Measurements from ENCODE around the gene LGMN. TPM values are rescaled to one million over a fixed set of nuclear protein-coding genes. Genes with fewer than 3 reads are reported as not detected.
A peak's percentile ranks its signal among the peaks of the same experiment; 100 is the strongest.

The LGMN gene
- 100 to 1,000 TPM; 247 to 251 TPM for total RNA-seq
- polyA plus RNA-seq (ENCODE audit: insufficient read length in 6 of 6): 100 to 1,000 TPM in 1 of 6 donors, 10 to 100 TPM in 5; 75.4 to 112 (median 93.3) TPM
- long read RNA-seq, donor 1, transcript LGMN-201 (14 exons, 2,055 nt): major isoform, 21 of 66 reads
- long read RNA-seq, donor 1, partial matches to known transcripts: 31 of 66 reads
- long read RNA-seq, donor 1, other reads (novel, unspliced or antisense): 6 of 66 reads
- long read RNA-seq, donor 2, transcript LGMN-201 (14 exons, 2,055 nt): major isoform, 15 of 22 reads
- long read RNA-seq, donor 2, partial matches to known transcripts: 0 of 22 reads
- long read RNA-seq, donor 2, other reads (novel, unspliced or antisense): 0 of 22 reads
- long read RNA-seq, donor 3, transcript LGMN-201 (14 exons, 2,055 nt): major isoform, 12 of 15 reads
- long read RNA-seq, donor 3, partial matches to known transcripts: 0 of 15 reads
- long read RNA-seq, donor 3, other reads (novel, unspliced or antisense): 0 of 15 reads
- long read RNA-seq, donor 4, transcript LGMN-216 (13 exons, 1,797 nt): minor isoform, 12 of 183 reads
- long read RNA-seq, donor 4, transcript LGMN-211 (12 exons, 1,728 nt): minor isoform, 7 of 183 reads
- long read RNA-seq, donor 4, transcript LGMN-201 (14 exons, 2,055 nt): major isoform, 152 of 183 reads
- long read RNA-seq, donor 4, partial matches to known transcripts: 2 of 183 reads
- long read RNA-seq, donor 4, other reads (novel, unspliced or antisense): 6 of 183 reads
- long read RNA-seq, donor 5, transcript LGMN-201 (14 exons, 2,055 nt): major isoform, 17 of 23 reads
- long read RNA-seq, donor 5, partial matches to known transcripts: 0 of 23 reads
- long read RNA-seq, donor 5, other reads (novel, unspliced or antisense): 0 of 23 reads
- long read RNA-seq, donor 6, transcript LGMN-201 (14 exons, 2,055 nt): major isoform, 6 of 8 reads
- long read RNA-seq, donor 6, partial matches to known transcripts: 0 of 8 reads
- long read RNA-seq, donor 6, other reads (novel, unspliced or antisense): 0 of 8 reads
- long read RNA-seq, donor 7, transcript LGMN-201 (14 exons, 2,055 nt): major isoform, 6 of 7 reads
- long read RNA-seq, donor 7, partial matches to known transcripts: 0 of 7 reads
- long read RNA-seq, donor 7, other reads (novel, unspliced or antisense): 0 of 7 reads
- long read RNA-seq, donor 8, transcript LGMN-201 (14 exons, 2,055 nt): major isoform, 10 of 13 reads
- long read RNA-seq, donor 8, partial matches to known transcripts: 0 of 13 reads
- long read RNA-seq, donor 8, other reads (novel, unspliced or antisense): 0 of 13 reads
- long read RNA-seq, donor 9: 0 reads
- long read RNA-seq, donor 10, transcript LGMN-216 (13 exons, 1,797 nt): minor isoform, 7 of 231 reads
- long read RNA-seq, donor 10, transcript LGMN-211 (12 exons, 1,728 nt): minor isoform, 7 of 231 reads
- long read RNA-seq, donor 10, transcript LGMN-201 (14 exons, 2,055 nt): major isoform, 192 of 231 reads
- long read RNA-seq, donor 10, partial matches to known transcripts: 9 of 231 reads
- long read RNA-seq, donor 10, other reads (novel, unspliced or antisense): 11 of 231 reads
- long read RNA-seq, donor 11: 0 reads
- long read RNA-seq, donor 12, transcript LGMN-201 (14 exons, 2,055 nt): major isoform, 8 of 10 reads
- long read RNA-seq, donor 12, partial matches to known transcripts: 0 of 10 reads
- long read RNA-seq, donor 12, other reads (novel, unspliced or antisense): 0 of 10 reads

DNA sequence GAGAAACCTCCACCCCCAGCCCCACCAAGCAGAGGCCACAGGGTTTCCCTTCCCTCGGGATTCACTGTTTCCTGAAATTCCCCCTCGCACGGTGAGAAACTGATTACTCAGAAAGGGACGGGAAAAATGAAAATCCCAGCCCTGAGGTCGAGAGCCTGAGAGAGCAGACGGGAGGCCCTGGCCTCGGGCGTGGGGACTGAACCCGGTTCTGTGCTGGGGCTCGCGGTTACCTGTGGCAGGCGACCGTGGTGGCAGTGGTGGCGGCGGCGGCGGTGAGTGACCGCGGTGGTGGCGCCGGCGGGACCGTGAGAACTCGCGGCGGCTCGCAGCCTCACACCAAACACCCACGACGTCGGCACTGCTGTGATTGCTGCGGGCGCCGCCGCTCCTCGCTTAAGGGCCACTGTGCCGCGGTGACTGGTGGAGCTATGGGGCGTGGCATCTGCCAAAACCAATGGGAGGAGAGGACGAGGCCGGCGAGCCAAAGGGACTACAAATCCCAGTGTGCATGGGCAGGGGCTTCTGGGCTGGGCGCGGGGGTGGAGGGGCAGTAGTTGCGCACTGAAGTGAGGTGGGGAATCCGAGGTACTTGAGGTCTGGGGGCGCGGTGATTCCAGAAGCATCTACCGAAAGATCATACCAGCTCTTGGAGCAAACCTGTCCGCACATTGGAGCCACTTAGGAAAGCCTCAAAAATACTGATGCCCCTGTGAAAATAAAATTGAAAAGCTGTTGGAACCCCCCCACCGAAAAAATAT, at the start of gene LGMN:
Gene LGMN (minus strand): TSS at position 369 of the 758 bp plus-strand sequence. CDS start 15,841 bp downstream, outside the sequence.
- peak within 1 kb of the TSS; percentile 81 to 82 for H3K27ac ChIP-seq
- DNase-seq (peak; percentile 88 to 96 (median 95)), ATAC-seq (peak; percentile 98)
- H3K4me1 ChIP-seq: peaks cover 6 to 28% of the 10 kb centered on the region in 2 donors
- peak within 1 kb of the TSS; percentile 66 to 67 for H3K4me3 ChIP-seq
- peaks cover 0 to 1% of the 10 kb centered on the region in 2 donors for H3K36me3 ChIP-seq
- no peaks in the 10 kb centered on the region for H3K9me3 ChIP-seq
- intact Hi-C loops (cut with DNase I): no loop called here
- TF ChIP-seq CTCF (IDR thresholded peaks at IDR 0.05): no peak
- peaks cover 0 to 45% of the 10 kb centered on the region in 2 donors for H3K27me3 ChIP-seq

- peaks cover 0 to 5% of the 10 kb centered on the region in 2 donors for H3K9me3 ChIP-seq
- DNase-seq: no peak
- intact Hi-C loops (cut with DNase I): no loop called here
- H3K4me3 ChIP-seq: peak overlapping the region; percentile 63 to 86
- no peak for ATAC-seq
- H3K36me3 ChIP-seq: peaks cover 0 to 23% of the 10 kb centered on the region in 2 donors
- H3K27me3 ChIP-seq: no peaks in the 10 kb centered on the region
- peak overlapping the region in 1 of 2 donors; percentile 82 for H3K27ac ChIP-seq
- no peak for TF ChIP-seq CTCF (IDR thresholded peaks at IDR 0.05)
- H3K4me1 ChIP-seq: peaks cover 17 to 34% of the 10 kb centered on the region in 2 donors
Observed at GRCh38 chr14:92794961-92795360, 46.5 kb upstream of the LGMN start.

- peak; percentile 10 for ATAC-seq
- intact Hi-C loops (cut with DNase I): no loop called here
Observed at GRCh38 chr14:92794547-92794941, 46.1 kb upstream of the LGMN start.

More at GRCh38 chr14:92794547-92794941, 46.1 kb upstream of the LGMN start:
- Histone ChIP-seq H3K4me3 (peak overlapping the region; percentile 63 to 86), H3K27ac (peak overlapping the region; percentile 80 to 82), H3K27me3 (no peaks in the 10 kb centered on the region), H3K9me3 (peaks cover 0 to 9% of the 10 kb centered on the region in 2 donors), H3K36me3 (peaks cover 0 to 23% of the 10 kb centered on the region in 2 donors), H3K4me1 (peaks cover 17 to 30% of the 10 kb centered on the region in 2 donors)
- TF ChIP-seq CTCF (IDR thresholded peaks at IDR 0.05): no peak
- peak in 1 of 4 donors; percentile 72 for DNase-seq
